ENCODE measurements around the gene SYPL1.

SYPL1 gene

GRCh38 chr7:106112118-106112971 is at the start of gene SYPL1:
SYPL1 (minus strand) TSS chr7:106112312; CDS start chr7:106112208, 104 bp downstream.
- peak; percentile 92 for DNase-seq (ENCODE audit: low read depth, low spot score)
- peak within 1 kb of the TSS; percentile 77 for H3K4me3 ChIP-seq (ENCODE audit: low read depth, low read length)
- in situ Hi-C loops (cut with HindIII; ENCODE audit: low sequenced_read_pairs): no loop called here
- no peak for TF ChIP-seq CTCF (IDR thresholded peaks at IDR 0.05; ENCODE audit: low read depth, low read length)

GRCh38 chr7:106155027-106155426 is 42.9 kb upstream of the SYPL1 start:
- in situ Hi-C loops (cut with HindIII; ENCODE audit: low sequenced_read_pairs): loop anchor here (25.0 kb wide), 1 partner anchor 93 kb away; no protein-coding TSS in a partner anchor
- no peak for TF ChIP-seq CTCF (IDR thresholded peaks at IDR 0.05; ENCODE audit: low read depth, low read length)
- H3K4me3 ChIP-seq (ENCODE audit: low read depth, low read length): no peak overlapping the region
- no peak for DNase-seq (ENCODE audit: low read depth, low spot score)

- DNase-seq (ENCODE audit: low read depth, low spot score): peak; percentile 82
- H3K4me3 ChIP-seq (ENCODE audit: low read depth, low read length): no peak overlapping the region
- peak; percentile 96 for TF ChIP-seq CTCF (IDR thresholded peaks at IDR 0.05; ENCODE audit: low read depth, low read length)
- in situ Hi-C loops (cut with HindIII; ENCODE audit: low sequenced_read_pairs): loop anchor here (25.0 kb wide), 1 partner anchor 92 kb away; no protein-coding TSS in a partner anchor
Observed at GRCh38 chr7:106153891-106154449, 41.9 kb upstream of the SYPL1 start.

- in situ Hi-C loops (cut with HindIII; ENCODE audit: low sequenced_read_pairs): loop anchor here (25.0 kb wide), 1 partner anchor 90 kb away; no protein-coding TSS in a partner anchor
- TF ChIP-seq CTCF (IDR thresholded peaks at IDR 0.05; ENCODE audit: low read depth, low read length): no peak
- no peak for DNase-seq (ENCODE audit: low read depth, low spot score)
- no peak overlapping the region for H3K4me3 ChIP-seq (ENCODE audit: low read depth, low read length)
Observed at GRCh38 chr7:106152313-106152665, 40.2 kb upstream of the SYPL1 start.

- H3K4me3 ChIP-seq (ENCODE audit: low read depth, low read length): no peak overlapping the region
- DNase-seq (ENCODE audit: low read depth, low spot score): no peak
- no peak for TF ChIP-seq CTCF (IDR thresholded peaks at IDR 0.05; ENCODE audit: low read depth, low read length)
- in situ Hi-C loops (cut with HindIII; ENCODE audit: low sequenced_read_pairs): loop anchor here (25.0 kb wide), 1 partner anchor 89 kb away; no protein-coding TSS in a partner anchor
Observed at GRCh38 chr7:106151459-106152312, 39.6 kb upstream of the SYPL1 start.

GRCh38 chr7:106143711-106144337 is 31.7 kb upstream of the SYPL1 start:
- TF ChIP-seq CTCF (IDR thresholded peaks at IDR 0.05; ENCODE audit: low read depth, low read length): no peak
- no peak for DNase-seq (ENCODE audit: low read depth, low spot score)
- in situ Hi-C loops (cut with HindIII; ENCODE audit: low sequenced_read_pairs): no loop called here
- no peak overlapping the region for H3K4me3 ChIP-seq (ENCODE audit: low read depth, low read length)
